ENCODE results near the gene RGPD8.
"Not testable (repeated sequence)": the region's sequence is repeated elsewhere in the genome, so short reads cannot be mapped to it uniquely, and the experiment has no call there.

RGPD8 gene
- long read RNA-seq, donor 1: 0 reads
- long read RNA-seq, donor 2: 0 reads
- long read RNA-seq, donor 3: 0 reads
- long read RNA-seq, donor 4: 0 reads
- long read RNA-seq, donor 5: 0 reads
- long read RNA-seq, donor 6: 0 reads
- long read RNA-seq, donor 7, full-length matches to known transcripts: 2 of 2 reads
- long read RNA-seq, donor 7, partial matches to known transcripts: 0 of 2 reads
- long read RNA-seq, donor 7, other reads (novel, unspliced or antisense): 0 of 2 reads
- long read RNA-seq, donor 8: 0 reads

DNA sequence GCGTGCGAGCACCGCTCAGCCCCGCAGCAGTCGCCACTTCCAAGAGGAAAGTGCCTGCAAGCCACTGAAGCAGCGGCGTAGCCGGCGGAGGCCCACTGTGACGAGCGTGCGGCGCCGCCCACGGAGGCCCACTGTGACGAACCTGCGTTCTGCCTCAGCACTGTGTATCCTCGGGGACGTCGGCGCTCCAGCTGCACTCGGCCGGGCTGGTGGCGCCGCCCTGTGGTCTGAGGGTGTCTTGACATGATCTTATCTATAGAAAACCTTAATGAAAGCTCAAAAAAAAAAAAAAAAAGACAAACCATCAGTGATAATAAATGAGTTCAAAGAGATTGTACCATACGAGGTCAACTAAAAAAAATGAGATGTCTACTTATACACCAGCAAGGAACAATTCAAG is at the start of gene RGPD8:
Gene RGPD8, minus strand, starts transcription at position 166 of the 400 bp plus-strand sequence. CDS start 192 bp downstream, outside the sequence.
- DNase-seq: peak; percentile 39

DNA sequence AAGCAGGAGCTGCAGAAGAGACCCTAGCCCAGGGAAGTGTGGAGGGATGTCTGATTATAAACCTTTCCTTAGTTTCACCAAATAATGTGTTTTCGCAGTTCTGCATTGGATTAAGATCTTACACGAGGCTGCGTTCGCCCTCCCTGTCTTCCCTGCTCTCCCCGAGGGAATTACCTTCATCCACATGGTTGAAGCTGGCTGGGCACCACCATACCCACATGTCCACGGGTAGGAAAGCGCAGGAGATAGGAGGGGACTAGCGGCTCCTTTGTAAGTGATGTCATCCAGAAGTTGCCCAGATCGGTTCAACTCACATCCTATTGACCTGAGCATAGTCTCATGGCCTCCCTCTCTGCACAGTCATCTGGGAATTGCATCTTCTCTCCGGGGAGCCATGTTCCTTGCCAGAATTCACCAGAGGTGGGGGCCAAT is 49.6 kb upstream of the RGPD8 start:
- no peak for DNase-seq

DNA sequence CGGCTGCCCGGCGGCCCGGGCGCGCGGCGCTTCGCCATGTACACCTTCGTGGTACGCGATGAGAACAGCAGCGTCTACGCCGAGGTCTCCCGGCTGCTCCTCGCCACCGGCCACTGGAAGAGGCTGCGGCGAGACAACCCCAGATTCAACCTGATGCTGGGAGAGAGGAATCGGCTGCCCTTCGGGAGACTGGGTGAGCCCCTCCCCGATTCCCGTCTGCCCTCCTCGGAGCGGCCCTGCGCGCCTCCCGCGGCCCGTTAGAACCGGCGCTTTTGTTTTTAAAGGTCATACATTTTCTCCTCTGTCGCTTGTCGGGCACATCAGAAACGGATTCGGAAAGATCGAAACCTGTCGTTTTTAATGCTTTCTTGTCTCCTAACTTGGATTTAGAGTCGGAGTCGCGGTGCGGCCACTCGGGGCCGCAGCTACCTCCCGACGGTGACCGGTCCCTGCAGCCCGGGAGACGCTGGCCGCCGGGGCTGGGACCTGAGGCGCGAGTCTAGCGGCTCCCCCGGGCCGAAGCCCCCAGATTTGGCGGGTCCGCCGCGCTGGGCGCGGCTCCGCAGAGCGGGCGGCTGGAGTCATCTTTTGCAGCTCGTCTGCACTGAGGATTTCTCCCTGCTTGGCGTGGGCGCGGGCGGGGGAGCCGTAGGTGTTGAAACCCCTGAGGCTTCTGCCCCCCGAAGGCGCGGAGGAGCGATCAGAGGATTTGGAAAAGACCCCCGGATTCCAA is 49.0 kb upstream of the RGPD8 start:
- DNase-seq: peak; percentile 85

DNA sequence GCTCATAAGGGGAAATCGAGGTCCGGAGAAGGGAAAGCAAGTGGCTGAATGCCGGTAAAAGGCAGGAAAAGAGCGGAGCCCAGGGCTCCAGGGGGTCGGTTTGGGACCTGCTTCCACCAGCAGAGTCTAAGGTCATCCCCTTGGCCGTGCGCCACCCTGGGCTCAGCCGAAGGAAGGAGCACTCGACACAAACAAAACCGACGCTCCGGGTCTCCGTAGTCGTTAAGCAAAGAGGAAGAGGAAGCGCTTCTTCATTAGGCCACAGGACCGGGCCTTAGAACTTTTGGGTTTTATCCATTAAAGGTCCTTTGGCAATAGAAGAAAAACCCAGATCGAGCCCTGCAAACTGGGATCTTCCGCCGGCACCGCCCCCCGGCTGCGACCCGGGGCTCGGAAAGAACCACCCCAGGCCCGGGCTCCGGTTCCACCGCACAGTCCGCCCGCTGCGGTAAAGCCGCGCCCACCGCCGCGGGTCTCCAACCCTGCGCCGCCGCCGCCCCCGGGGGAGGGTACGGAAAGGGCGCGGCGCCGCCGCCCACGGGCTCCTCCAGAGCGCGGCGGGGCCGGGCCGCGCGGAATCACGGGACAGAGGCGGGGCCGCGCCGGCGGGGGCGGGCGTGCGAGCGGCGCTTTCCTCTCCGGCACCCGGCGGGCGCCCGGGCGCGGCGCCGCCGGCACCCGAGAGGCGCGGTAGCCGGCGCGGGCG is 48.2 kb upstream of the RGPD8 start, which contains the start of gene TTL:
Gene TTL, plus strand, starts transcription at position 629 of the 706 bp plus-strand sequence. CDS start 189 bp downstream, outside the sequence.
- DNase-seq: peak; percentile 89

DNA sequence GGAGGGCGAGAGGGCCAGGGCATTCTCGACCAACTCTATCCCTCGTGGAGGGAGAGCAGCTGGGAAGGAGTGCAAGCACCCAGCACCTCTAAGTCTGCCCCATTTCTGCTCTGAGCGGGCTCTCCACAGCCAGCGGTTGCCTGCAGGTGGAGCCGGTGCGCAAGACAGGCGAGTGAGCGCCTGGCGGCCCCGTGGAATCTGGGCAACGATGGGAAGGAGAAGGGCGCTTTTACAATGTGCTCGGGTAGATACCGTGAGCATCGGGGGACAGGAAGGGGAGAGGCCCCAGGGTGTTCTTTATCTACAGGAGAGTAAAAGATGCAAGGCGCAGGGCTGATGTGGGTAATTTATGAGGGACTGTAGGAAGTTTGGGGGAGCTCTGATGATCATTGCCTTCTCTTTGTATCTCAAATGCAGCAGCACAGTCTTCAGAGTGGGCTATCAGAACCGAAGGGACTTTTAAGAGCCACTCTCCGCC is 47.6 kb upstream of the RGPD8 start:
- peak; percentile 90 for DNase-seq

DNA sequence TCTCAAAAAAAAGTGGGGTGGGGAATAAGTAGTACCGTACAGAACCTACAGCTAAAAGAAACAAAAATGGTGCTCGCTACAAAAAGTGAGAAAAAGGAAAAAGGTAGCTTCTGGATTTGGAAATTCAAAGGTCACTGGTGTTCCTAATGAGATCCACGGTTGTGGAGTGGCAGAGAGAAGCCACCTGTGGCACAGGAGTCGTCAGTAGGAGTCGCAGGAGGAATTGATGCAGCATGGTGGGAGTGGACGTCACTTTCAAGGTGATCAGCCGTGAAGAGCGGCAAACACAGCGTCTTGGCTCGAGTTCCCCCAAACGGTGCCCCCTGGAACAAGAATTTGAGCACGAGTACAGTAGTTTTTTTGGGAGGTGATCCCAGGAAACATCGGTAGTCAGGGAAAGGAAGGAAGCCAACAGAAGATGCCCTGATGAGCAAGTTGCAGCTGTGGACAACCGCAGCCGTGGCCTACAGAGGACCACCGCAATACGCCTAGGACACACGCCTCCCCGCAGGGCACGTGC is 47.1 kb upstream of the RGPD8 start:
- DNase-seq: no peak

DNA sequence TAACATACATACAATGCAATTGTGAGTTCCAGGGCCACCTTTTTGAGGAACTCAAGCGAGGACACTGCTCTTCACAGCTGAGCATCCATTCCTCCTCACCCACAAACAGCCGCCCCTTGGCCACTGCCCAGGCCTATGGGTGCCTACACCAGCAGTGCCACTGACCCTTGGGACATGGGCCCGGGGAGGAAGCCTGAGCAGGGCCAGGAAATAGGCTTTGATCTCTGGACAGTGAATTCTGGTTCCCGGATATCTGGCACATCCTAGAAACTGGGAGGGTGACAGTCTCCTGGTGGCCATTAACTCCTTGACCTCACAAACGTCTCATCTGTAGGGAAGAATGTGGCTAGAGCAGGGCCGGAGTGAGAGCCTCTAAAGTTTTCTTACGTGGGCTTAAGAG is 43.0 kb upstream of the RGPD8 start:
- DNase-seq: no peak

DNA sequence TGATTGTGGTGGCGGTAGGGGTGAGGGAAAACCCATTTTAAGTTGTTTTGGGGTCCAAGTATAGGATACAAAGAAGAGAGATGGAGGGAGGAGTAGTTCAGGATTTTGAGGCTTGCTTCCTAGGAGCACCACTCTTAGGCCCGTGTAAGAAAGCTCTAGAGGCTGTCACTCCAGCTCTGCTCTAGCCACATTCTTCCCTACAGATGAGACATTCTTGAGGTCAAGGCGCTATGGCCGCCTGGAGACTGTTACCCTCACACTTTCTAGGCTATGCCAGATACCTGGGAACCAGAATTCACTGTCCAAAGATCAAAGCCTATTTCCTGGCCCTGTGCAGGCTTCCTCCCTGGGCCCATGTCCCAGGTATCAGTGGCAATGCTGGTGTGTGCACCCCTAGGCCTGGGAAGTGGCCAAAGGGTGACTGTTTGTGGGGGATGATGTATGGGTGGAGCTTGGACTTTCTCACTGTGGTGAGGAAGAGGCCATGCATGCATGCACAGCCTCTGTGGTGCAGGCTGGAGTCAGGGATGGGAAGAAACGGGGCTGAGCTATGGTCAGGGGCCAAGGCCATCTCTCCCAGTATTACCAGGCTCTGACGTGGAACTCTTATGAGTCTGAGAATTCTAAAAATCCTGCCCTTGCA is 41.5 kb upstream of the RGPD8 start:
- no peak for DNase-seq

DNA sequence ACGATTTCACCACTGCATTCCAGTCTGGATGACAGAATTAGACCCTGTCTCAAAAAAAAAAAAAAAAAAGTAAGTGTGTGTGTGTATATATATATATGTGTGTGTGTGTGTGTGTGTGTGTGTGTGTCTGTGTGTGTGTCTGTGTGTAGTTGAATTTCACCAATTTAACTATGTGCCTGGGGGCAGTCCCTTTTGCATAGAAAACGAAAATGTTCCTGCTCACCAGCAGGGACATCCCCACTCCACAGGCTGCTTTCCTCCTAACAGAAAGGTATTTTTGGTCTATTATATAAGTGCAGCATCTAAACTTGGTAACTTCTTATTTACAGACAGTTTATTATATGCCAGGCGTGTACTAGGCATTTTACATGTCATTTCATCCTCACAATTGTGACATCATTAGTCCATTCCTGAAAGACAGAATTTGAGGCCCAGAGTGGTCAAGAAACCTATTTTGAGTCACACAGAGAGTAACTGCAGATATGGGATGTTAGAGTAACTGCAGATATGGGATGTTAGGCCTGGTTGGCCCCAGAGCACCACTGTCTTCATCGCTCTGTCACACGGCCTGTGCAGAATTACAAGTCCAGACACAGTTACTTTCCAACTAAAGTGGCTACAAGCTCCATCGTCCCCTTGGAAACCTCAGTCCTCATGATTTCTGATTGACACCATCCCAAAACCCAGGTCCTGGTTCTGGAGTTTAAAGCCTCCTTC is 39.3 kb upstream of the RGPD8 start:
- no peak for DNase-seq

DNA sequence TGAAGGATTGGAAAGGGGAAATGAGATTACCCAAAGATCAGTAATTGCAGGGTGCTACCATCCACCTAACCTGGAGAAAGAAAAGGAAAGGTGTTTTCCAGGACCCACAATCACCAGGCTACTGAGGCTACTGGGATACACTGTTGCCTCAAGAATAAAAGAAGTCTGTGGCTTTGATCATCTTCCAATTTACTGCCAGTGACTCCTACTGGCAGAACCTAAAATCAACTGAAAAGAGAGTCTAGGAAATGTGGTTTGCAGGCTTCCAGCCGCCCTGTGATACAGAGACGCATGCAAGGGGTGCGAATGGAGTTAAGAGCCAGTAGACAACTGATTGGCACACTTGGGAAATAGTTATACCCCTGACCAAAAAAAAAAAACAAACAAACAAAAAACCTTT is 31.9 kb upstream of the RGPD8 start:
- DNase-seq: no peak

DNA sequence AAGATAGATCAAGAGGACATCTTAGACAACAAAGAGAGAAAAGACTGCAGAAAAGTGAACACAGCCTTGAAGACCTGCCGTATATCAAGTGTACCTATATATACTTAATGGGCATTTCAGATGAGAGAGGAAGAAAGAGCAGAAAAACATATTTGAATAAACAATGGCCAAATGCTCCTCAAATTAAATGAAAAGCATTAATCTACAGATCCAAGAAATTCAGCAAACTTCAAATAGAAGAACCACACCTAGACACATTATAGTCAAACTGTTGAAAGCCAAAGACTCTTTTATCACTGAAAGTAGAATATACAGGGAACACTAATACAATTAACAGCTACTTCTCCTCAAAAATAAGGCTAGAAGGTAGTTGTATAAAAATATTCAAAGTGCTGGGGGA is 29.8 kb upstream of the RGPD8 start:
- DNase-seq: no peak

DNA sequence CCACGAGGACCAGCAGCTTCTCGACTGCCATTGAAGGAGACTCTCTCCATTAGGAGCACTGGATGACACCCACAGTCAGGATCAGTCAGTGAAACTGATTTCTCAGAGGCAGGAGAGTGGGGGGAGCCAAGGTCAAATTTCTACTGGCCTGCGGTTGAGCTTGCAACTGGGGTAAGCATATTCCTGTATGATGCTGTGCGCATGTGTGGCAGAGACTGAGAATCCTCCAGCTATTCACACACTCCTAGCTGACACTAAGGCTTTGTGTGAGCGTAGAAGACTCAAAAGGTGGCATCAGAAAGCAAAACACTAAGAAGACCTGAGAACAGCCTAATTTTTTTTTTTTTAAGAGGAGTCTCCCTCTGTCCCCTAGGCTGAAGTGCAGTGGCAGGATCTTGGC is 28.7 kb upstream of the RGPD8 start:
- no peak for DNase-seq

DNA sequence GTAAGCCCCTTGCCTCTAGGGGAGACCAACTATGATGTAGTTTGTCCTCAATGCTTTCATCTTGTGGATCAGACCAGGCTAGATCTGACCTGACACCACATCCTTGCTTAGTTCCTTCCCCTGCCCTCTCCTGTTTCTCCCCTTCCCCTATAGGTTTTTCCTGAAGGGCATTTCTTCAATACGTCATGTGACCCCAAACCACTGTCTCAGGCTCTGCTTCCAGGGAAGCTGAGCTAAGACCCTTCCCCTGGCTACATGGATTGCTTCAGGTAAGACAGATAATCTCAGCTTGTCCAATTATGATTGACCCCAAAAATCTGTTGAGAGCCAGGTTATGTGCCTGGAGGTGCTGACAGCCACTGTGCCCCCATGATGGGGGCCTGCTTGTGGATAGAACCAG is 25.9 kb upstream of the RGPD8 start:
- no peak for DNase-seq

DNA sequence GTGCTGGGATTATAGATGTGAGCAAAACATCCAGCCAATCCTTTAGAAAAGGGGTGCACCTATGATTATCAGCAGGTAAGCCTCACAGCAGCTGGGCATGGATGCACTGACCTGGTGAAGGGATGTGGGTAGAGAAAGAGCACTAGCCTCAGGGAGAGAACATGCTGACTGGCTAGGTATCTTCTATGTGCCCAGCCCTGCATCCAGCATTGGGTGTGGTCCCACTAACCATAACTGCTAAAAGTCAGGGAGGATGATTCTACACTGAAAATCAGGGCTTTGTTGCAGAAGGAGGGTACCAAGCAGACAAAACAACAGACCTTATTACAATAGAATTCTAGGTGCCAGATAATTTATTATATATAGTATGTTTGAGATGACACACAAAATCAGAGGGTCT is 21.1 kb upstream of the RGPD8 start:
- DNase-seq: no peak

DNA sequence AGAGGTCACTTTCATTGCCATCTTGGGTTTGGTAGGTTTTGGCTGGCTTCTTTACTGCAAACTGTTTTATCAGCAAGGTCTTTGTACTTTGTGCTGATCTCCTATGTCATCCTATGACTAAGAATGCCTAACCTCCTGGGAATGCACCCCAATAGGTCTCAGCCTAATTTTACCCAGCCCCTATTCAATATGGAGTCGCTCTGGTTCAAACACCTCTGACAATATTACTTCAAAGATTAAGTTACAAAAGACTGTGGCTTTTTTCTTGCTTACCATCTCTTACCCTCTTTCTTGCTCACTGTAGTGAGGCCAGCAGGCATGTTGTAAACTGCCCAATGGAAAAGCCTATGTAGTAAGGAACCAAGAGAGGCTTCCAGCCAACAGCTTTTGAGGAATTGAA is 17.9 kb upstream of the RGPD8 start:
- no peak for DNase-seq

DNA sequence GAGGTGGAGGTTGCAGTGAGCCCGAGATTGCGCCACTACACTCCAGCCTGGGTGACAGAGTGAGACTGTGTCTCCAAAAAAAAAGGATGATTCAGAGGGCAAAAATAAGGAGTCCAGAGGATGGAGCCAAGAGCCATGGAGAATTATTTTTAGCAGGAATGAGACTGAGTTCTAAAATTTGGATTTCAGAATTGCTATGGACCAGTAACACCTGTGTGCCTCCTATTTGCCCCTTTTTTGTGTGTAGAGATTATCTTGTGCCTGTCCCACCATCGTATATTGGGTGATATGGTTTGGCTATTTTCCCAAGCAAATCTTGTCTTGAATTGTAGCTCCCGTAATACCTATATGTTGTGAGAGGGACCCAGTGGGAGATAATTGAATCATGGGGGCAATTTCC is 16.4 kb upstream of the RGPD8 start:
- no peak for DNase-seq

DNA sequence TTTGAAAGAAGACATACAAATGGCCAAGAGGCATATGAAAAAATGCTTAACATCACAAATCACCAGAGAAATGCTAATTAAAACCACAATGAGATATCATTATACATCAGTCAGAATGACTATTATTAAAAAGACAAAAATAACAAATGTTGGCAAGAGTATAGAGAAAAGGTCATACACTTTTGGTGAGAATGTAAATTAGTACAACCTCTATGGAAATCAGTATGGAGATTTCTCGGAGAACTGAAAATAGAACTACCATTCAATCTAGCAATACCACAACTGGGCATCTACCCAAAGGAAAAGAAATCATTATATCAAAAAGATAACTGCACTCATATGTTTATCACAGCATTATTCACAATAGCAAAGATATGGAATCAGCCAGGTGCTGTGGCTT is 10.8 kb upstream of the RGPD8 start:
- not testable (repeated sequence) for DNase-seq

DNA sequence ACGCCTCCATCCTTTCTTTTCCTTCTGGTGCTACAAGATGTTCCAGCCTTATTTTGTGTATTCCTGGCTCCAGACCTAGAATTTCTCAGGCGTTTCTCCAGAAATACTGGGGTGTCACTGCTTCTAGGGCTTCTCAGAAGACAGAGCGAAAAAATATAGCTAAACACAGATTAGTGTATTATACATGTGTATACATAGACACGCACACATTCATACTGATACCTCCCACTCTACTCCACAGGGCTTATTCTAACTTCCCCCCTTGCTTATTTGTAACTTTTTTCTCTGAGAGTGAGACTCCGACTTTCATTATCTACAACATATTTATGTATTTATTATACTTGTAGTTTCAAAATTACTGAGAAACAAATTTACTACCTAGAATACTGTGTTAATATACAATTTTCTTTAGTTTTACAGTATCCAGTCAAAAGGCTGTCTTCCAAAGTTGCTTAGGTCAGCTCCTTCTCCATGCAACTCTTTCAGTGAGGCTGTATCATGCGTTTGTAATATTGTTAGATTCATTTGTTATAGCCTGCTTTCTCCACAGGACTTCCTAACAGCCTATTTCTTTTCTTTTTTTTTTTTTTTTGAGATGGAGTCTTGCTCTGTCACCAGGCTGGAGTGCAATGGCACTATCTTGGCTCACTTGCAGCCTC is 5.3 kb upstream of the RGPD8 start:
- not testable (repeated sequence) for DNase-seq

DNA sequence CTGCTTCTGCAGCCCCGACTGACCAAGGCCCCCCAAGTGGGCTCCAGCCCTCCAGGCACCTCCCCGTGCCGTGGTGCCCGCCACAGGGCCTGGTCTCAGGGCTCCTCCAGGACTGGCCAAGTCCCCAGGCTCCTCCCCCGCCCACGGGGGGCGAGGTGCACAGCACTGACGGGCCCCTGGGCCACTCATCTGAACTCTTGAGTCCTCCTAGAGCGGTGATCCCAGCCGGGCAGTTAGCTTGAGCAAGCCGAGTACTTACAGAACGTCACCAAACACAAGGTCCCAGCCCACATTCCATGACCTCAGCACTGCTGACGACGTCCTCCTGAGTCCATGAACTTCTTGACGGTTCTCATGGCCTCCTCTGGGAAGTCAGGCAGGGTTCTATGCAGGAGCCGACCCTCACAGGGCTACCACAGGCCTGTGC is 4.0 kb upstream of the RGPD8 start:
- DNase-seq: not testable (repeated sequence)

DNA sequence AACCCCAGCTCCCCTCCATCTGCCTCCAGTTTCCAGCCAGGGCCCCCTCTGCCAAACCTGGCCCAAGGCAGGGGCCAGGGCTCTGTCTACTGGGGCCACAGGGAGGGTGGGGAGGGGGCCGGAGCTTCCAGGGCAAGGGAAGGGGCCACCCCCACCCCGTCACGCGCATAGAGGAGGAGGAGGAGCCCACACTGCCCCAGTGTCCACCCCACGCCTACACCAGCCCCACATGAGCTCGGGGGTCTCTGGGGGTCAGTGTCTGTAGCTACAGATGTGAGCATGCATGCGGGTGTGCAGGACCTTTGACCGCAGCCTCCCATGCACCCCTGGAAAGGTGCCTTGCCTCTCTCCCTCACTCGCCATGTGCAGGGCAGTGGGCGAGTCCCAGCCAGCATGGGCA is 3.5 kb upstream of the RGPD8 start:
- not testable (repeated sequence) for DNase-seq
